Type B pancreatic cell (in vitro differentiated cells): ENCODE measurements around the gene TRMT44. TPM values are rescaled to one million over a fixed set of nuclear protein-coding genes. Genes with fewer than 3 reads are reported as not detected.

Source experiments
- DNase-seq: peaks from one replicate; pipeline ENCODE4 v3.0.0; 2021; ENCODE audit warnings: mixed read lengths; ENCODE audit not compliant: unreplicated experiment; ENCODE audit errors: extremely low spot score
- H3K27ac Mint-ChIP-seq: 2 replicates; pipeline ENCODE4 v1.8.0; 2021; ENCODE audit warnings: mild to moderate bottlenecking, mixed read lengths
- H3K27me3 Mint-ChIP-seq: 2 replicates; pipeline ENCODE4 v1.8.0; 2021; ENCODE audit warnings: mixed read lengths
- H3K36me3 Mint-ChIP-seq: 2 replicates; pipeline ENCODE4 v1.8.0; 2021; ENCODE audit warnings: mixed read lengths
- H3K4me1 Mint-ChIP-seq: one replicate; pipeline ENCODE4 v1.8.0; 2021; ENCODE audit warnings: mixed read lengths; ENCODE audit not compliant: unreplicated experiment
- H3K4me3 Mint-ChIP-seq: 2 replicates; pipeline ENCODE4 v1.8.0; 2021; ENCODE audit warnings: mild to moderate bottlenecking, mixed read lengths
- H3K9me3 Mint-ChIP-seq: 2 replicates; pipeline ENCODE4 v1.8.0; 2021; ENCODE audit warnings: mixed read lengths
- CTCF ChIP-seq: fragments of 200-600 bp; sonication (generic); conservative IDR thresholded peaks from 2 replicates; pipeline ENCODE4 v1.5.0; 2021; ENCODE audit warnings: antibody characterized with exemption, mild to moderate bottlenecking
- total RNA-seq: library from RNA; stranded (reverse); gene quantifications from 2 replicates; pipeline ENCODE4 v1.2.1, GENCODE V29; 2021; ENCODE audit warnings: low replicate concordance

TRMT44 gene
- total RNA-seq, 1 donor from 2014 or later: 32.3 TPM

- Mint-ChIP-seq H3K36me3 (peaks cover 26% of the 10 kb centered on the region), H3K4me1 (peaks cover 11% of the 10 kb centered on the region), H3K27ac (no peak overlapping the region), H3K27me3 (no peaks in the 10 kb centered on the region), H3K4me3 (no peak overlapping the region), H3K9me3 (no peaks in the 10 kb centered on the region)
- DNase-seq: no peak
- no peak for TF ChIP-seq CTCF
Measured at GRCh38 chr4:8457646-8458252, 17.2 kb downstream of the TRMT44 start.

GRCh38 chr4:8459867-8460445, 19.4 kb downstream of the TRMT44 start:
- Mint-ChIP-seq H3K36me3 (peaks cover 20% of the 10 kb centered on the region), H3K4me3 (peak overlapping the region; percentile 34), H3K9me3 (no peaks in the 10 kb centered on the region), H3K27me3 (no peaks in the 10 kb centered on the region), H3K27ac (peak overlapping the region; percentile 86), H3K4me1 (peaks cover 11% of the 10 kb centered on the region)
- no peak for DNase-seq
- no peak for TF ChIP-seq CTCF

GRCh38 chr4:8461086-8461485, 20.5 kb downstream of the TRMT44 start:
- Mint-ChIP-seq H3K36me3 (peaks cover 24% of the 10 kb centered on the region), H3K9me3 (no peaks in the 10 kb centered on the region), H3K4me3 (peak overlapping the region; percentile 52), H3K27ac (peak overlapping the region; percentile 89), H3K4me1 (peaks cover 11% of the 10 kb centered on the region), H3K27me3 (no peaks in the 10 kb centered on the region)
- DNase-seq: no peak
- TF ChIP-seq CTCF: no peak

- peaks cover 20% of the 10 kb centered on the region for H3K36me3 Mint-ChIP-seq
Measured at GRCh38 chr4:8461616-8462015, 21.0 kb downstream of the TRMT44 start.

GRCh38 chr4:8463811-8464210, 23.2 kb downstream of the TRMT44 start:
- Mint-ChIP-seq H3K27ac (peak overlapping the region; percentile 72), H3K4me3 (no peak overlapping the region), H3K36me3 (peaks cover 14% of the 10 kb centered on the region), H3K9me3 (no peaks in the 10 kb centered on the region), H3K4me1 (peaks cover 11% of the 10 kb centered on the region), H3K27me3 (no peaks in the 10 kb centered on the region)
- DNase-seq: no peak
- no peak for TF ChIP-seq CTCF

More at GRCh38 chr4:8461616-8462015, 21.0 kb downstream of the TRMT44 start:
- Mint-ChIP-seq H3K4me3 (no peak overlapping the region), H3K27me3 (no peaks in the 10 kb centered on the region), H3K27ac (peak overlapping the region; percentile 89), H3K9me3 (no peaks in the 10 kb centered on the region), H3K4me1 (peaks cover 11% of the 10 kb centered on the region)
- DNase-seq: no peak
- TF ChIP-seq CTCF: no peak
